SH-SY5Y (cell line): Measurements from ENCODE around the gene ZNF573.

Experiments
- GATA2 ChIP-seq: IDR thresholded peaks from 2 replicates; pipeline ENCODE4 v1.6.1; 2011; ENCODE audit warnings: mild to moderate bottlenecking, low read depth, low read length
- GATA3 ChIP-seq: IDR thresholded peaks from 2 replicates; pipeline ENCODE4 v1.6.1; 2011; ENCODE audit warnings: low read depth, mild to moderate bottlenecking, low read length, moderate library complexity

DNA sequence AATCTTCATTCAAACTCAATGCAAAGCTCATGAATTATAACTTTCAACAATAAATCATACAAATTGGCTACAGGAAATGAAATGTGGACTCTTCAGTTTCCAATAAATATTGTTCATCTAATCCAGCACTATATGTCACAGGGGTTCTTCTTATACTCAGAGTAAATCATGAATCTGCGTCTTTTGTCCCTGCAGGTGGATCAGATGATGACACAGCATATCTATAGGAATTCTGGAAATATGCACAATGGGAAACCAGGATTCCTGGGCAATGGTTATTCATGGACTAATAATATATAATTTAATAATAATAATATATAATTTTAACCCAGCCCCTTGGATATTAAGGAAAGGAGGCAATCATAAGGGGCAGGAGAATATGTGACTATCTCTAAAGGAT is 8.4 kb downstream of the ZNF573 start:
- no peak for TF ChIP-seq GATA3
- TF ChIP-seq GATA2: no peak
